ENCODE results near the gene WNT1.
A peak's percentile ranks its signal among the peaks of the same experiment; 100 is the strongest.

DNA sequence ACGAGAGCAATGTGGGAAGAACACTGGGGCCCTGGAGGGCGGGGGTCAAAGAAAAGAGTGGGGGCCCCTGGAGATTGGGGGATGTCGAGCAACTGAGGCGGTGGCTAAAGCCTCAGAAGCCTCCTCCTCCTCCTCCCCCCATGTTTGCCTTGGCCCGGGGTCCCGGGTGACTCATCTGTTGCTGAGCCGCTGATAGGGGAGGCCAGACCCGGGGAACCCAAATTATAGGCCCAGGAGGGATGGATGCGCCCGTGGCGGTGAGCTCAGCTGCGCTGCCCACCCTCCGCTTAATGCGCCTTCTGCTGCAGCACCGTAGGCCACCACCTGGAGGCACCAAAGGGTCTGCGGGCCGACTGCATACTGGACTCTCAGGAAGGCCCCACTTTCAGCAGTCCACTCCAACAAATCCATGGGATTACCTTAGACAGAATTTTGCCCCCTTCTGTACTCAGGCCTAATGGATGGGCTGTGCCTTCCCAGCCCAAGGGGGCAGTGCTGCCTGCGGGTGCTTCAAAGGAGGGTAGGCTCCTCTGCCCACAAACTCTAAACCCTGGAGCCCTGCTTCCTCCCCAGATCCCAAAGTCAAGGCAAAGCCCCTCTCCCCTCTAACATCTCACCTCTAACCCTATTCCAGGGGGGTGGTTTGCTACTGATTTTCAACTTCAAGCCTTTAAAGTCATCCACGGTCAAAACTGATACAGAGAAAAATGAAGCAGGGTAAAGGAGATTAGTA is 4.0 kb upstream of the WNT1 start:
- TF ChIP-seq, protein P1, sequence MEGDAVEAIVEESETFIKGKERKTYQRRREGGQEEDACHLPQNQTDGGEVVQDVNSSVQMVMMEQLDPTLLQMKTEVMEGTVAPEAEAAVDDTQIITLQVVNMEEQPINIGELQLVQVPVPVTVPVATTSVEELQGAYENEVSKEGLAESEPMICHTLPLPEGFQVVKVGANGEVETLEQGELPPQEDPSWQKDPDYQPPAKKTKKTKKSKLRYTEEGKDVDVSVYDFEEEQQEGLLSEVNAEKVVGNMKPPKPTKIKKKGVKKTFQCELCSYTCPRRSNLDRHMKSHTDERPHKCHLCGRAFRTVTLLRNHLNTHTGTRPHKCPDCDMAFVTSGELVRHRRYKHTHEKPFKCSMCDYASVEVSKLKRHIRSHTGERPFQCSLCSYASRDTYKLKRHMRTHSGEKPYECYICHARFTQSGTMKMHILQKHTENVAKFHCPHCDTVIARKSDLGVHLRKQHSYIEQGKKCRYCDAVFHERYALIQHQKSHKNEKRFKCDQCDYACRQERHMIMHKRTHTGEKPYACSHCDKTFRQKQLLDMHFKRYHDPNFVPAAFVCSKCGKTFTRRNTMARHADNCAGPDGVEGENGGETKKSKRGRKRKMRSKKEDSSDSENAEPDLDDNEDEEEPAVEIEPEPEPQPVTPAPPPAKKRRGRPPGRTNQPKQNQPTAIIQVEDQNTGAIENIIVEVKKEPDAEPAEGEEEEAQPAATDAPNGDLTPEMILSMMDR (IDR thresholded peaks at IDR 0.05) = peak; percentile 40 to 63 (median 52)
- no peak for TF ChIP-seq POLR2A (IDR thresholded peaks at IDR 0.05)
